ENCODE results near the gene ERI3. TPM values are rescaled to one million over a fixed set of nuclear protein-coding genes. Genes with fewer than 3 reads are reported as not detected.

ERI3 gene
- total and polyA plus RNA-seq, 2 of the 13 experiments (the other 11 are each of a cell fraction or from before 2014, with no cell fraction given) = 35.6 to 35.9 TPM

- Histone ChIP-seq H3K27me3 (ENCODE audit: control insufficient read depth in 1 of 2, insufficient read depth in 2 of 2, low read length in 2 of 2) (no peaks in the 10 kb centered on the region), H3K4me3 (replicated peaks in 1 of 3; ENCODE audit: insufficient read depth in 1 of 3, low read depth in 2 of 3, low read length in 3 of 3) (no peak overlapping the region), H3K27ac (ENCODE audit: extremely low read length, insufficient read depth, low read length) (no peak overlapping the region), H4K20me1 (ENCODE audit: insufficient read depth, low read length) (no peaks in the 10 kb centered on the region), H3K79me2 (ENCODE audit: insufficient read depth, low read length) (no peaks in the 10 kb centered on the region), H3K36me3 (replicated peaks in 1 of 2; ENCODE audit: control insufficient read depth in 1 of 2, insufficient read depth in 2 of 2, low read length in 2 of 2) (peaks cover 18 to 51% of the 10 kb centered on the region in 2 experiments), H3K4me2 (ENCODE audit: low read depth, low read length) (no peak overlapping the region), H3K4me1 (ENCODE audit: insufficient read depth, low read length) (peaks cover 12% of the 10 kb centered on the region), H3K9me3 (ENCODE audit: low read length) (peaks cover 11% of the 10 kb centered on the region), H2AFZ (ENCODE audit: low read length) (no peak overlapping the region), H3K9ac (ENCODE audit: insufficient read depth, low read depth, low read length) (no peak overlapping the region)
- no TSS peak for BruUV-seq (replicated peaks)
- no peak for FAIRE-seq
- in situ Hi-C loops (cut with HindIII; ENCODE audit: extremely low pct_ligation_motif_present, low pct_unique_long_range_greater_than_20kb) = no loop called here
- no peak for TF ChIP-seq RFXAP (CRISPR knock-in tag; IDR thresholded peaks at IDR 0.05; ENCODE audit: borderline replicate concordance)
- TF ChIP-seq, protein P1, sequence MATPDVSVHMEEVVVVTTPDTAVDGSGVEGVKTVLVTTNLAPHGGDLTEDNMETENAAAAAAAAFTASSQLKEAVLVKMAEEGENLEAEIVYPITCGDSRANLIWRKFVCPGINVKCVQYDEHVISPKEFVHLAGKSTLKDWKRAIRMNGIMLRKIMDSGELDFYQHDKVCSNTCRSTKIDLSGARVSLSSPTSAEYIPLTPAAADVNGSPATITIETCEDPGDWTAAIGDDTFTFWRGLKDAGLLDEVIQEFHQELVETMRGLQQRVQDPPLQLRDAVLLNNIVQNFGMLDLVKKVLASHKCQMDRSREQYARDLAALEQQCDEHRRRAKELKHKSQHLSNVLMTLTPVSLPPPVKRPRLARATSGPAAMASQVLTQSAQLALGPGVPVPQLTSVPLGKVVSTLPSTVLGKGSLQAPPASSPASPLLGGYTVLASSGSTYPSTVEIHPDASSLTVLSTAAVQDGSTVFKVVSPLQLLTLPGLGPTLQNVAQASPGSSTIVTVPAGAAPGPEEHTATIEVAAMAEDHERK (CRISPR knock-in tag; IDR thresholded peaks at IDR 0.05; ENCODE audit: low read depth) = no peak
- no peak for TF ChIP-seq MED8 (CRISPR knock-in tag; IDR thresholded peaks at IDR 0.05; ENCODE audit: insufficient replicate concordance)
- ATAC-seq = no peak
- no peak for DNase-seq (ENCODE audit: low spot score)
- CTCF ChIA-PET (ENCODE audit: low intra/inter-chr PET ratio, low total read pairs) = no interaction called here
- 90% methylated on average over 3 of the region's 3 CpGs for WGBS (ENCODE audit: low lambda C conversion rate)
- POLR2A ChIA-PET = no interaction called here
- intact Hi-C loops (cut with micrococcal nuclease; ENCODE audit: unreplicated experiment) = no loop called here
Observed at GRCh38 chr1:44336668-44337067, 18.4 kb downstream of the ERI3 start.

DNA sequence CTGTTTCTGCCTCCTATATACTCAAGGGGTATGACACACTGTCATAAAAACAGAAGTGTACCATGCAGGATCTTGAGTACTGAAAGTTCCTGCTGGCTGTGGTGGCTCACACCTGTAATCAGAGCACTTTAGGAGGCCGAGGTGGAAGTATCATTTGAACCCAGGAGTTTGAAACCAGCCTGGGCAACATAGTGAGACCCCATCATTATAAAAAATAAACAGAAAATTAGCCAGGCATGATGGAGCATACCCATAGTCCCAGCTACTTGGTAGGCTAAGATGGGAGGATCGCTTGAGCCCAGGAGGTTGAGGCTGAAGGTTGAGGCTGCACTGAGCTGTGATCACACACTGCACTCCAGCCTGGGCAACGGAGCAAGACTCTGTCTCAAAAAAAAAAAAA lies 20.1 kb downstream of the ERI3 start:
- no peaks in the 10 kb centered on the region for H3K27me3 ChIP-seq (ENCODE audit: control insufficient read depth in 1 of 2, insufficient read depth in 2 of 2, low read length in 2 of 2)
- FAIRE-seq (no peak), DNase-seq (ENCODE audit: low spot score) (no peak), ATAC-seq (no peak)
- BruUV-seq (replicated peaks) = no TSS peak
- in situ Hi-C loops (cut with HindIII; ENCODE audit: extremely low pct_ligation_motif_present, low pct_unique_long_range_greater_than_20kb) (no loop called here), intact Hi-C loops (cut with micrococcal nuclease; ENCODE audit: unreplicated experiment) (no loop called here)
- no peak overlapping the region for H3K4me3 ChIP-seq (replicated peaks in 1 of 3; ENCODE audit: insufficient read depth in 1 of 3, low read depth in 2 of 3, low read length in 3 of 3)
- H4K20me1 ChIP-seq (ENCODE audit: insufficient read depth, low read length) = no peaks in the 10 kb centered on the region
- H2AFZ ChIP-seq (ENCODE audit: low read length) = no peak overlapping the region
- H3K27ac ChIP-seq (ENCODE audit: extremely low read length, insufficient read depth, low read length) = no peak overlapping the region
- H3K79me2 ChIP-seq (ENCODE audit: insufficient read depth, low read length) = no peaks in the 10 kb centered on the region
- no peak overlapping the region for H3K4me2 ChIP-seq (ENCODE audit: low read depth, low read length)
- POLR2A ChIA-PET = interaction anchor here (0.7 kb wide), 1 partner anchor 296 kb away, joined by 3 read pairs; no protein-coding TSS in a partner anchor
- CTCF ChIA-PET (ENCODE audit: low intra/inter-chr PET ratio, low total read pairs) = no interaction called here
- no peak overlapping the region for H3K9ac ChIP-seq (ENCODE audit: insufficient read depth, low read depth, low read length)
- H3K9me3 ChIP-seq (ENCODE audit: low read length) = peaks cover 11% of the 10 kb centered on the region
- H3K36me3 ChIP-seq (replicated peaks in 1 of 2; ENCODE audit: control insufficient read depth in 1 of 2, insufficient read depth in 2 of 2, low read length in 2 of 2) = peaks cover 19 to 51% of the 10 kb centered on the region in 2 experiments
- 90% methylated on average over 3 of the region's 3 CpGs for WGBS (ENCODE audit: low lambda C conversion rate)
- H3K4me1 ChIP-seq (ENCODE audit: insufficient read depth, low read length) = peaks cover 7% of the 10 kb centered on the region
- TF ChIP-seq KDM5B (CRISPR knock-in tag; IDR thresholded peaks at IDR 0.05; ENCODE audit: borderline replicate concordance) = no peak
- TF ChIP-seq ZBED4 (CRISPR knock-in tag; IDR thresholded peaks at IDR 0.05; ENCODE audit: borderline replicate concordance) = no peak
- no peak for TF ChIP-seq ZBTB43 (CRISPR knock-in tag; conservative IDR thresholded peaks at IDR 0.05)
- no peak for TF ChIP-seq ELF4 (CRISPR knock-in tag; IDR thresholded peaks at IDR 0.05; ENCODE audit: borderline replicate concordance)
- TF ChIP-seq ZNF607 (CRISPR knock-in tag; IDR thresholded peaks at IDR 0.05; ENCODE audit: borderline replicate concordance) = no peak
- no peak for TF ChIP-seq JDP2 (CRISPR knock-in tag; IDR thresholded peaks at IDR 0.05; ENCODE audit: borderline replicate concordance)
- no peak for TF ChIP-seq RELA (CRISPR knock-in tag; IDR thresholded peaks at IDR 0.05)
- TF ChIP-seq IRF2 (CRISPR knock-in tag; IDR thresholded peaks at IDR 0.05) = no peak
- no peak for TF ChIP-seq SMARCC2 (IDR thresholded peaks at IDR 0.05)
